SIG-M5 (cell line): Measurements from ENCODE around the gene LMF2.

Experiments used
- DNase-seq: peaks from one replicate; lab custom pipeline; 2025; lab: John Stamatoyannopoulos, UW

LMF2 gene

DNA sequence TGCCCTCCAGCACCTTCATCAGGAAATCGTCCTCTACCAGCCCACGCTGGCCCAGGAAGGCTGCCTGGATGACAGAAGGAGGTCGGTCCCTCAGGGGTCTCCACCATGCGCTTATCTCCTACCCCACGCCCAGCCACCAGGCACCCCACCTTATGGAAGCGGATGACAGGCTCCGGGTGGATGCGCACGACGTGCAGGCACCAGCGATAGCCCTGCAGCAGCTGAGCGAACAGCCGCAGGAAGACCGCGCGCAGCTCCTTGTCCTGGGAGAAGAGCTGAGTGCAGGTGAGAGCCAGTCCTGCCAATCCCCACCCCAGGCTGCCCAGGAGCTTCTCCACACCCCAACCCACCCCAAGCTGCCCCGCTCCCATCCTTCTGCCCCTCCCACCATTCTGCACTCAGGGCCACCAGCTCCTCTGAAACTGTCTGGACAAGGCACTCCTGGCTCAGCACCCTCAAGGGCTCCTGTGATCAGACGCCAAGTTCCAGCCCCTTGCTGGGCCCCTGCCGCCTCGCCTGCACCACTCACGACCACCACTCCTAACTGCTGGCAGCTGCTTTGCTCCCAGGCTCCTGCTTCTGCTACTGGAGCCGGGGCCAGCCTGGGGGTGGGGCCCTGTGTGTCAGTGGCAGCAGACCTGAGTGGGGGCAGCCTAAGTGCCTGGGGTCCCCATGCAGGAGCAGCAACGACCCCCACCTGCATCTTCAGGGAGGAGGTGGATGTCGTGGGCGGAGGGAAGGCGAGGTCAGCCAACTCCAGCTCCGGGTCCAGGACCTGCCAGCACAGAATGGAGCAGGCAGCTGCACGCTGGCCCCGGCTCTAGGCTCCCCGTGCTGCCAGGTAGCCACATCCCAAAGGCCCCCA, 42.2 kb downstream of the LMF2 start:
- no peak for DNase-seq

DNA sequence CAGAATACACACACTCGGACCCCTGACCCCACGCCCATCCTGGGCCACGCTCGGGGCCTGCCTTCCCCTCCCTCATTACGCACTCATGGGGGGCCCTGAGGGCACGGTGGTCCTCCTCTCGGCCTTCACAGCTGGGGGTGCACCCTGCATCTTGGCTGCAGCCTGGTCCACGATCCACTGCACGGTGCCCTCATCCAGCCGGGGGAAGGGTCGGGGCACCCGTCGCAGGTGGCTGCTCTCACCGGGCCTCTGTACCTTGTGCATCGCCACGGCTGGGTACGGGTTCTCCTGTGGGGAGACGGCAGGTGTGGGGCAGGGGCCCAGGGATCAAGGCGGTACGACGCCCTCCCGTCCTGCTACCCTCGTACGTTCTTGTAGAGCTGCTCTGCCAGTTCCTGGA, 43.1 kb downstream of the LMF2 start:
- no peak for DNase-seq

DNA sequence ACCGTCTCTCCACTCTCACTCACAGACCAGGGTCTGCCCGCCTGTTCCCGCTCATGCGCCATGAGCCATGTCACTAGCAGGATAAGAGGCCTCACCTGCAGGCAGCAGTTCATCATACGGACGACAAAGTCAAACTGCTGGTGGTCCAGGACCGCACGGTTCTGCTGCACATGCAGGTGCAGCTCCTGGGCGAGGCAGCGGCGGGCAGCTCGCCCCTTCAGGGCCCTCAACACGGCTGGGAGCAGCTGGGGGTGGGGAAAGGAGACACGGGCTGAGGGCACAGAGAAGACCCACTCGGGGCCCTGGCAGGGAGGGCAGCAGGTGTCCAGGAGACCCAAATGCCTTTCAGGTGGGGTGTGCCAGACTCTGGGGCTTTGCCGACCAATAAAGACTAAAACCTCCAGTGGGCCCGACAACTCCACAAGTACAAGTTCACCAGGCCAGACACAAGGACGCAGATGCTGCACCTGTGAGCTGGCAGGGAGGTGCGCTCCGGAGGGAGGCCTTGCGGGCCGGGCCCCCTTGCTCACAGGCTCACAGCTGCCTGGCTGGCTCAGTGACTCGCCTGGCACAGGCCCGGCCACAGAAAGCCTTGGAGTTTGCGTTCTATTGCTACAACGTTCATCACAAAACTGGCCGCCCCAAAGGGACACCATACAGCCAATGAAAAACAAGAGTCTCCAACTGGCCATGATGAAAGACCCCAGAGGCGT, 44.2 kb downstream of the LMF2 start:
- no peak for DNase-seq

DNA sequence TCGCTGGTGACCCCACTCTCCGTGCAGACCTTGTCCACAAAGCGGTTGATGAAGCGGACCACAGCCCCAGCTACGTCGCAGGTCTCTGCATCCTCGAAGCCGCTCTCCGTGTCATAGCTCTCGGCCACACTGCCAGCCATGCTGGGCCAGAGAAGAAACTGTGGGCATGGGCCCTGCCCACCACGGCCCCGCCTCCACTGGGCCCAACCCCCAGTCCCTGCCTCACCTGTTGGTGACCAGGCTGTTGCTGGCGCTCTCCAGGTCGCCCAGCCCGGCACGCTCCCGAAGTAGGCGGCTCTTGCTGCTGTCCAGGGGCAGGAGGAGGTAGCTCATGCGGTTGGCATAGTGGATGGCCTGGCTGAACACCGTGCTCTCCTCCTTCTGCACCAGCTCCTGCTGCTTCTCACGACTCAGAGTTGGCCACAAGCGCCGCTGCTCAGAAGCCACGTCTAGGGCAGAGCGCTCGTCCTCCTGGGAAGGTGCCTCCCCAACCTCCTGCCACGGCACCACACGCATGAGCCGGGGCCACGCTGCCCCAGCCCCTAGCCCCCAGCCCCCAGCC, 45.4 kb downstream of the LMF2 start:
- no peak for DNase-seq

GRCh38 chr22:50461536-50461935, 46.0 kb downstream of the LMF2 start:
- no peak for DNase-seq

GRCh38 chr22:50460938-50461337, 46.6 kb downstream of the LMF2 start:
- no peak for DNase-seq

DNA sequence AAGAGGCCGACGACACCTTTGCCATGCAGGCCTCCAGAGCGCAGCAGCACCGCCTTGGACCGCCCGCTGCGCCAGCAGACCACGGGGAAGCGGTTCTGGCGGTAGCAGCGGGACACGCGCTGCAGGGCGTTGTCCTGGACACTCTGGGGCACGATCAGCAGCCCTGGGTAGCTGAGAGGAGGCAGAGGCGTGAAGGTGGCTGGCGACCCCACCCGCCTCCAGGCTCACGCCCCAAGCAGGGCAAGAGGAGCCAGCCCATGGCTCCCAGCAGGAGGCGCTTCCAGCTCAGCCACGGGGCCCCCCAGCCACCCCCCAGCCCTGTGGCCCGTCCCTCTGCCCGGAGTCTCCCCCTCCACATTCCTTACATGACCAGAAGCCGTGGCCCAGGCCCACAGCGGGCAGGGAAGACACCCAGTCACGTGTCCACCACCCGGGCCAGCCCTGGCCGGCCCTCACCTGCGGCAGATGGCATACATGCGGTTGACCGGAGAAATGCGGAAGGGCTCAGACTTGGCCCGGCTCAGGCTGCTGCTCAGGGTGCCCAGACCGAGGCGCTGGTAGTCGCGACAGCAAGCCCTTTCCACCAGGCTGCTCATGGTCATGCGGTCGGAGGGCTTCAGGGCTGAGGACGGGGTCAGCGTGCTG, 47.9 kb downstream of the LMF2 start:
- DNase-seq = no peak

DNA sequence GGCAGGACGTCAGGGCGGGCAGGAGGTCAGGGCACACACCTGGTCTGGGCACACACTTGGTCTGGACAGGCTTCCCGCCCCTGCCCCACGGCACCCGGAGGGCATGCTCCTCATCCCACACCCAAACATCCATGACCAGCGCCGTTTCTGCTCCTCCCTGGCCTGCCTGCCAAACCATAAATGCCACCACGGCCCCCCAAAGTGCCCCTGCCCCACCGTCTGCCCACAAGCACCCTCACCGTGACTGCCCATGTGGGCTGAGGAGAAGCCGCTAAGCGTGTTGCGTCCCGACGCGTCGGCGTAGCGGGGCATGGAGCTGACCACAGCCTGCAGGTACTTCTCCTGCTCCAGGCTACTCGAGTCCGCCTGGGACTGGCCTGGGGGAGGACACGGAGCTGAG, 48.5 kb downstream of the LMF2 start:
- DNase-seq = no peak

DNA sequence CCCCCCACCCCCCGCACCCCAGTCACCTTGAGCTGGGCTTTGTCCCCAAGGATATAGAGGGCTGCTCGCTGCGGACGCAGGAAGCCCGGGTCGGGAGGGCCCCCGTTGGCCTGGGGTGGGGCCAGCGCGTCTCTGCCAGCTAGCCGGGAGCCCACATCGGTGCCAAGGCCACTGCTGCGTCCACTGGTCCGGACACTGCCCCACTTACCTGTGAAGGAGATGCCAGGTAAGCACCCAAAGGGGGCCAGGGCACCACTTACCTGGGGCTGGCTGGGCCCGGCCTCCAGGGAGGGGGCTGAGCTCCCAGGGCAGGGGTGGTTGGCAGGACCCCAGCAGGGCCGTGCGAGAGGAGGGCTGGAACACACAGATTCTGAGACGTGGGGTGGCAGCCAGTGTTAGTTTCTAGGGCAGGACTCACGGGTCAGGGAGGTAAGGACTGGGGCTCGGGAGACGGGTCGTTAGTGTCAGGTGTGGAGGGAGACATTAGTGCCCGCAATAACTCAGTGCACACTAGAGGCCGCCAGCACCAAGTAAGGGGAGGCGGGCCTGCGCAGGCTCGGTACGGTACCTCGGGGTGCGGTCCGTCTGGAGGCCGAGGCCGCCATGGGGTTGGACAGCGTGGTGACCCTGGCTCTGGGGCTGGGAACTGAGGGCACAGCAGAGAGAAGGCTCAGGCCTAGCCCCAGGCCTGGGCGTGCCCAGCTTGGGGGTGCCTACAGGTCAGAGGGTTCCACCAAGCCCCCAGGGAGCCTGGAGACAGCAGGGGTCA, 50.9 kb downstream of the LMF2 start:
- no peak for DNase-seq

DNA sequence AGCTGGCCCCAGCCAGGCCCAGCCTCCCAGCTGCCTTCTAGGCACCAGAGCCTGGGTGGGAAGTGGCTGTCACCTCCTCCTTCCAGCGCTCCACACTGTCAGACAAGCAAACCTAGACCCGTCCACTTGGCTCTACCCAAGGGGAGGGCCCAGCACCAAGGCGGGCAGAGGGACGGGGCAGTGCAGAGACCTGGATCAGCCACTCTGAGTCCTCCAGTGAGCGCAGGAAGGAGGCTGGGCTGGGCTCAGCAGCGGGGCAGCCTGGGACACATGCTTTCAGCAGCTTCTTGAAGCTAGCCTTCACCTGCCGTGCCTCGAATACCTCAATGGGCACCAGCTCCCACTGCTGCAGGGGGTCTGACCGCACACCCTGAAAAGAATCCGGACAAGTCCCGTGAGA, 51.5 kb downstream of the LMF2 start:
- no peak for DNase-seq

- DNase-seq = no peak
Measured at GRCh38 chr22:50455201-50455600, 52.3 kb downstream of the LMF2 start.

GRCh38 chr22:50454556-50455075, 52.9 kb downstream of the LMF2 start:
- no peak for DNase-seq
